ENCODE measurements around the gene RNF20.
"Not testable (repeated sequence)": the region's sequence is repeated elsewhere in the genome, so short reads cannot be mapped to it uniquely, and the experiment has no call there.

The RNF20 gene

GRCh38 chr9:101536351-101536750 is 2.7 kb downstream of the RNF20 start:
- no peak for DNase-seq

DNA sequence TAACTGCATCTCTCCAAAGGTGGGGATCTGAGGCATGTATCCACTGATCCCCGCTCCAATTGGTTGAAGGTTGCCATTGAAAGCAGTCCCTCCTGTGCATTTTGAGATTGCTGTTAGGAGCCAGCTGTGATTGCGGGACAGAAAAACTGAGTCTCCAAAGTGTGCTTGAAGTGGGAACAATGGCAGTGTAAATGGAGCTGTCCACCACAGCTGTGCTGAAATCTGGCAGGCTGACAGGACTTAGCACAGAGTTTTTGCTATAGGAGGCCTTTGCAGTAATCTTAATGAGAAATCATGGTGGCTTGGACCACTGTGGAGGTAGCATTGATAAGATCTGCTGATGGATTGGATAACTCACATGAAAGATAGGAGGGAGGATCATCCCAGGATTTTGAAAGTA is 3.3 kb downstream of the RNF20 start:
- DNase-seq: no peak

GRCh38 chr9:101540069-101540468 is 6.4 kb downstream of the RNF20 start:
- DNase-seq: no peak

- DNase-seq: no peak
Measured at GRCh38 chr9:101543098-101543735, 9.6 kb downstream of the RNF20 start.

DNA sequence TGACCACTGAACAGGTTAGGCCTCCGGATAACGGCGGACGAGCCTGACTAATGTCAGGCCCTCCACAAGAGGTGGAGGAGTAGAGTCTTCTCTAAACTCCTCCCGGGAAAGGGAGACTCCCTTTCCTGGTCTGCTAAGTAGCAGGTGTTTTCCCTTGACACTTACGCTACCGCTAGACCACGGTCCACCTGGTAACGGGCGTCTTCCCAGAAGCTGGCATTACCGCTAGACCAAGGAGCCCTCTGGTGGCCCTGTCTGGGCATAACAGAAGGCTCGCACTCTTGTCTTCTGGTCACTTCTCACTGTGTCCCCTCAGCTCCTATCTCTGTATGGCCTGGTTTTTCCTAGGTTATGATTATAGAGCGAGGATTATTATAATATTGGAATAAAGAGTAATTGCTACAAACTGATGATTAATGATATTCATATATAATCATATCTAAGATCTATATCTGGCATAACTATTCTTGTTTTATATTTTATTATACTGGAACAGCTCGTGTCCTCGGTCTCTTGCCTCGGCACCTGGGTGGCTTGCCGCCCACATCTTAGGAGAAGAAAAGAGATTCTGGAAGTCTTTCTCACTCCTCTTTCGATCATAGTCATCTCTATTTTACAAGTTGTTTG is 15.9 kb downstream of the RNF20 start:
- not testable (repeated sequence) for DNase-seq

DNA sequence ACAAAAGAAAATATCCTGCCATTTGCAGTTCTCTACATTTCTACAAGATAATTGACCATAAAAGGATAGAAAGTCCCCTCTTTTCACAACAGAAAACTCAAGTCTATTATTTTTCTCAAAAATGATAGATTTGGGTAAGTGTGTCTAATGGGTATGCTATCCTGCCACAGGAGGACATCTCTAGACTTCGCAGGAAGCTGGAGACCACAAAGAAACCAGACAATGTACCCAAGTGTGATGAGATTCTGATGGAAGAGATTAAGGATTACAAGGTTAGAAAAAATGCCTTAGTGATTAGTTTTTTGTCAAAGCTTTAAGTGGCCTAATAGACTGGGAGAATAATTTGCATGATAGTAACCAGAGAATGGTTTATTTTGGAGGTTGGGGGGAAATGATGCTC is 28.1 kb downstream of the RNF20 start:
- no peak for DNase-seq

DNA sequence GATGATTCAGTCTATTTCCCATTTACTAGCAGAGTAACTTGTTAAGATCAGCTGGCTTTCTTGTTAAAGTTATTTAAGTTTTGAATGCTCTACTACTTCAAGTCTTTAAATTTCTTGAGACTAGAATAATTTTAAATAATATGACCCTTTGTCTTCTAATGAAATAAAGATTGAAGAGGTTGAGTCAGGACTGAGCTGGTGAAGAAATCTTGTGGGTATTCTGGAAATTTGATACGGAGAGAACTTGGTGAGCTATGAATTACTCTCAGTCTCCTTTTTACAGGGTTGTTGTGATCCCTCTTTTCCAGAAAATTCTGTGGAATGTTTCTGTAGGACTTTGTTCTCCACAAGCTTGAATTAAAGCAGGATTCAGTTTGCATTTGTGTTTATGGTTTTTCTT is 29.3 kb downstream of the RNF20 start:
- DNase-seq: no peak

DNA sequence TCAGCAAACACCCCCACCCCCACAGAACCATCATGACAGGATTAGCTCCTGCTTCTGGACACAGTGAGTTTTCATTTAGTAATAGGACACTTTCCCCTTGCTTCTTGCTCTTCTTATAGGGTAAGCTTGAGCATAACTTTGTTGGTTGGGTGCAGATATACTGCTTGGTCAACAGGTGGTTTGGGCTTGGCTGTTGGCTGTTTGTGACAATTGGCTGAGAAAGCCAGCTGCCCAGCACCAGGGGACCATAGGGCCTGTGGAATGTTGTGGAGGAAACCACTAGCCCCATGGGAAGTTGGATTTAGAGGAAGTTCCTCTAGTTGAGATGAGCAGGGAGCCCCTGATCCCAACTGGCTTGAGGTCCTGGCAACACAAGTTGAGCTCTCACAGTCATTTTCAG is 30.6 kb downstream of the RNF20 start:
- no peak for DNase-seq

- no peak for DNase-seq
Measured at GRCh38 chr9:101566904-101567724, 33.5 kb downstream of the RNF20 start.

GRCh38 chr9:101567725-101568350 is 34.2 kb downstream of the RNF20 start:
- no peak for DNase-seq

DNA sequence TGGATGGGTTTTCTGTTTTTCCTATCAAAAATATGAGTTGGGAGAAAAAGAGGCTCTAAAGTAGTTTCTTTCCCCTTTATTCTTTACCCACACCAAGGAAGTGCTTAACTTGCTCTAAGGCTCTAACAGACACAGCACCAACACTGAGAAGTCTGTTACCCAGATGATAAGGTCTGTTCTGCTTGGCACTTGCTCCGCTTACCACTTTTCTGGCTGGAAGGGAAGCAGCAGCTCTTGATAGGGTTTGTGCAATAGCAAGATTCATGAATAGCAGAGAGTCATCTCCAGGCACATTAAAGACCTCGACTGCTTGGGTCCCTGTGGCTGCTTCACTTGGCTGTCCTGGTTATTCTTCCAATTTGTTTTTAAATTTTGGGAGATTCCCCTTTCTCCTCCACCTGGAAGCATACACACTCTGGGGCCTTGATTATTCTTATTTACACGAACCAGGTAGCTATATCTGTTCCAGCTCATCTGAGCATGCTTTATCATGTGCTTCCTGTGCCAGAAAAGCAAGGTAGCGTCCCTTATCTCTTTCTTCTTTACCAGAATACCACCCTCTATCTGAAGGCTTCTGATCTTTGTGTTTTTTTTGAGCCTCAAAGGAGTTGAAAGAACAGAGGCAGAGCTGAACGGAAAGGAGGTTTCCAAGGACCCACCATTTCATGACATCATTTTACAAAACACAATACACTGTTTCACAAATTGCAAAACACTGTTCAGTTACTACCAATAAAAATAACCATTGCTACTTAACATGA is 36.3 kb downstream of the RNF20 start:
- DNase-seq: no peak

GRCh38 chr9:101571114-101571513 is 37.5 kb downstream of the RNF20 start:
- DNase-seq: no peak

- no peak for DNase-seq
Measured at GRCh38 chr9:101572316-101572715, 38.7 kb downstream of the RNF20 start.

GRCh38 chr9:101574731-101575333 is 41.2 kb downstream of the RNF20 start:
- no peak for DNase-seq

DNA sequence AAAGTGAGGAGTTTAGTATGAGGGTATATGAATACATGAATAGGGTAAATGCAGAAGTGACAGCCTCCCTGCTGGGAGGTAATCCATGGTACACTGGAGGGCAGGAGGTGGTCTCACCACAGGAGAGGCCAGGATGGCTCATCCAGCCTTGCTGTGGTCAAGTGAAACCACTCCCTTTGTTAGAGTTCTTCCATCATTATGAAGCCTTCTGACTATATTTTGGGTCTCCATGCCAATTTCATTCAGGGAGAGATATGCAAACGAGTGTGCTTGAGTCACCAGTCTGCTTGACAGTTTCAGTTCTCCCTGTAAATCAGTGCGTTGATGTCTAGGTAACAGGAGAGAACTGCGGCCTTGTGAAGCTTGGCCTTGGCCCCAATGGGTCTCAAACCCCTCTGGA is 44.7 kb downstream of the RNF20 start:
- DNase-seq: no peak

DNA sequence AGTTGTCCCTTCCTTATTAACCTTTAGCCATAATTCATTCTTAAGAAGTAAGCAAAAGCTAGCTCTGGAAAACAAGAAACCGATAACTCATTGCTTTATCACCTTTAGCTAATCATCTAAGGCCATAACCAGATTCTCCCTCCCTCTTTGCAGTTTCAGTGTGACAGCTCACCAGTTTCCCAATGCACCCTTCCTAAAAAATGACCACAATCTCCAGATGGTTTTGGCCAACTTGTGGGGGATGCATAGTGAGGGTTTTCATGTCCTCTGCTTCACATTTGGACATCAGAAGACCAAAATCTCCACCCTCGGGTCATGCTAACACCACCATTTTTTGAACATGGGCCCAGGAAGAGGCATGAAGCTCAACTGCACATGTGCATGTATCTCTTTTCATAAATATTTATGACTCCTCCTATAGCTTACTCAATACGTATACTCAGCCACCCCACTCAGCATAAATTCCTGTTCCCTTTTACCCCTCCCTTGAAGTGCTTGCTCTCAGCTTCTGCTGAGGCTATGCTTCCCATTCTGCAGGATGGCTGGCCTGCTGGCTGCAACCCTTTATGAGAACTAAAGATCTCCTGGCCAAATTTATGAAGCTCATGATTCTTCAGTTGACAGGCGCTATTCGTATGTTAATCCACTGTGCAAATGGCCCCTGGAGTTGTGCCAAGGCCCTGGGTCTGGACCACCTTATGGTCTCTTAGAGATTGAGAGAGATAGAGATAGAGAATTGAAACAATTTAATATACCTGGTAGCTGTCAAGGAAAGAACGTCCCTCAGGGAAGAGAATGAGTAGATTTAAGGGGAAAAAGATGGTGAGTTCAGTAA is 46.3 kb downstream of the RNF20 start:
- DNase-seq: no peak

- DNase-seq: no peak
Measured at GRCh38 chr9:101582553-101582952, 48.9 kb downstream of the RNF20 start.

GRCh38 chr9:101585740-101586139 is 52.1 kb downstream of the RNF20 start:
- DNase-seq: no peak

GRCh38 chr9:101586651-101587050 is 53.0 kb downstream of the RNF20 start:
- DNase-seq: no peak

DNA sequence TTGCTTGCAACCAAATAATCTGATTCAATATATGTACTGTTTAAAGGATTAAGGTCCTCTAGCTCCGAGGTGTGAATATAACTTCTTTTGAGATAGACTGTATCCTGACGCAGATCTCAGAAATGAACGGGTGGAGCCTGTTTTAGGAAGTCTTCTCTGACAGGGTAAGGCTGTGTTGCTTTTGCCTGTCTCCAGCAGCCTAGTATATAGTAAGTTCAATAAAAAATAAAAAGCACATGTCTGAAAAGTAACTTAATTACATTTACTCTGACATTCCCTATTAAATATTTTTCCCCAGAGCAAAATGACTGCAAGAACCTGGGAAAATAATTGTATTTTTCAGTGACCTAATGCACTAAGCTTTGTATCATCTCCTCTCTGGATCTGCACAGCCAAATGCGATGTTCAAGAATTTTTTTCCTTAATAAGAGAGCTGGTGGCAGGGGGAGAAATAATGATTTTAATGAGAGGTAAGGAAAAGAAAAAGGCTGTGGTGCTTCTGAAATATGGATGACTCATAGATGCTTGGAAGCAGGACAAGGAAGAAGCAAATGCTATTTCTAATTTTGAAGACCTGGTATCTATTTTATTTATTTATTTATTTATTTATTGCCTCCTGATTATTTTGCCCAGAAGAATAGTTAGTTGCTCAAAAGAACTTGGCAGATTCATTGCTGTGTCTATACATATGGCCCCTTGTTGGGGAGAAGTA is 53.8 kb downstream of the RNF20 start:
- DNase-seq: no peak

DNA sequence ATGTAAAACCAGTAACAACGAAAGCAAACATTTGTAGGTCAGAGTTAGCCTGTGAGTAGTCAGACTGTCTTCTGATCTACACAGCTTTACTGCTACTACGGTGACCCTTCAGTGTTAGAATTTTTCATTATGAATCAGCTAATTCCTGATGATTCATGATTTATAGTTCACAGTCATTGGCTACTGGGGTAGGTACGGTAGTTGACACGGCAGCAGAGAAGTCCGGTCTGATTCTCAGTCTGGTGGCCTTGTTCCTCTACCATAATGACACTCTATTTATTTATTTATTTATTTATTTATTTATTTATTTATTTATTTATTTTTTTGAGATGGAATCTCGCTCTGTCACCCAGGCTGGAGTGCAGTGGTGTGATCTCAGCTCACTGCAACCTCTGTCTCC is 56.4 kb downstream of the RNF20 start:
- not testable (repeated sequence) for DNase-seq
